Measurements from ENCODE around the gene TMEM244.
A peak's percentile ranks its signal among the peaks of the same experiment; 100 is the strongest.
"Not testable (repeated sequence)": the region's sequence is repeated elsewhere in the genome, so short reads cannot be mapped to it uniquely, and the experiment has no call there.

The TMEM244 gene

GRCh38 chr6:129890164-129890563 lies 29.0 kb upstream of the TMEM244 start:
- no peaks in the 10 kb centered on the region for H3K9me3 ChIP-seq (ENCODE audit: control insufficient read depth, low read length)
- H3K4me1 ChIP-seq (ENCODE audit: control insufficient read depth, insufficient read depth, low read length): peaks cover 28% of the 10 kb centered on the region
- no peaks in the 10 kb centered on the region for H3K27me3 ChIP-seq (replicated peaks; ENCODE audit: control insufficient read depth, insufficient read depth, low read length)
- no peaks in the 10 kb centered on the region for H3K36me3 ChIP-seq (ENCODE audit: control insufficient read depth, insufficient read depth, low read length, severe bottlenecking)
- peak overlapping the region; percentile 23 for H3K4me3 ChIP-seq (ENCODE audit: low read length)
- no peak overlapping the region for H3K9ac ChIP-seq (ENCODE audit: low read length)
- peak; percentile 34 for DNase-seq (ENCODE audit: low read depth)

- Histone ChIP-seq H3K4me3 (ENCODE audit: low read length) (peak overlapping the region; percentile 23), H3K4me1 (ENCODE audit: control insufficient read depth, insufficient read depth, low read length) (peaks cover 24% of the 10 kb centered on the region), H3K27me3 (replicated peaks; ENCODE audit: control insufficient read depth, insufficient read depth, low read length) (no peaks in the 10 kb centered on the region), H3K9me3 (ENCODE audit: control insufficient read depth, low read length) (no peaks in the 10 kb centered on the region), H3K36me3 (ENCODE audit: control insufficient read depth, insufficient read depth, low read length, severe bottlenecking) (no peaks in the 10 kb centered on the region), H3K9ac (ENCODE audit: low read length) (no peak overlapping the region)
- DNase-seq (ENCODE audit: low read depth): peak; percentile 85
Measured at GRCh38 chr6:129889580-129889979, 28.5 kb upstream of the TMEM244 start.

GRCh38 chr6:129886401-129887155 lies 25.5 kb upstream of the TMEM244 start:
- no peaks in the 10 kb centered on the region for H3K9me3 ChIP-seq (ENCODE audit: control insufficient read depth, low read length)
- peaks cover 14% of the 10 kb centered on the region for H3K4me1 ChIP-seq (ENCODE audit: control insufficient read depth, insufficient read depth, low read length)
- H3K36me3 ChIP-seq (ENCODE audit: control insufficient read depth, insufficient read depth, low read length, severe bottlenecking): no peaks in the 10 kb centered on the region
- DNase-seq (ENCODE audit: low read depth): no peak
- no peak overlapping the region for H3K4me3 ChIP-seq (ENCODE audit: low read length)
- no peak overlapping the region for H3K9ac ChIP-seq (ENCODE audit: low read length)
- no peaks in the 10 kb centered on the region for H3K27me3 ChIP-seq (replicated peaks; ENCODE audit: control insufficient read depth, insufficient read depth, low read length)

GRCh38 chr6:129884211-129884610 lies 23.1 kb upstream of the TMEM244 start:
- H3K4me3 ChIP-seq (ENCODE audit: low read length): no peak overlapping the region
- H3K4me1 ChIP-seq (ENCODE audit: control insufficient read depth, insufficient read depth, low read length): peaks cover 2% of the 10 kb centered on the region
- H3K36me3 ChIP-seq (ENCODE audit: control insufficient read depth, insufficient read depth, low read length, severe bottlenecking): no peaks in the 10 kb centered on the region
- no peak overlapping the region for H3K9ac ChIP-seq (ENCODE audit: low read length)
- no peaks in the 10 kb centered on the region for H3K9me3 ChIP-seq (ENCODE audit: control insufficient read depth, low read length)
- H3K27me3 ChIP-seq (replicated peaks; ENCODE audit: control insufficient read depth, insufficient read depth, low read length): no peaks in the 10 kb centered on the region
- DNase-seq (ENCODE audit: low read depth): no peak

GRCh38 chr6:129882510-129883023 lies 21.5 kb upstream of the TMEM244 start:
- no peaks in the 10 kb centered on the region for H3K4me1 ChIP-seq (ENCODE audit: control insufficient read depth, insufficient read depth, low read length)
- no peaks in the 10 kb centered on the region for H3K9me3 ChIP-seq (ENCODE audit: control insufficient read depth, low read length)
- no peak overlapping the region for H3K4me3 ChIP-seq (ENCODE audit: low read length)
- H3K9ac ChIP-seq (ENCODE audit: low read length): no peak overlapping the region
- no peak for DNase-seq (ENCODE audit: low read depth)
- H3K36me3 ChIP-seq (ENCODE audit: control insufficient read depth, insufficient read depth, low read length, severe bottlenecking): no peaks in the 10 kb centered on the region
- no peaks in the 10 kb centered on the region for H3K27me3 ChIP-seq (replicated peaks; ENCODE audit: control insufficient read depth, insufficient read depth, low read length)

GRCh38 chr6:129877894-129878293 lies 16.8 kb upstream of the TMEM244 start:
- H3K9ac ChIP-seq (ENCODE audit: low read length); DNase-seq (ENCODE audit: low read depth); H3K4me3 ChIP-seq (ENCODE audit: low read length); H3K36me3 ChIP-seq (ENCODE audit: control insufficient read depth, insufficient read depth, low read length, severe bottlenecking); H3K9me3 ChIP-seq (ENCODE audit: control insufficient read depth, low read length); H3K4me1 ChIP-seq (ENCODE audit: control insufficient read depth, insufficient read depth, low read length); H3K27me3 ChIP-seq (replicated peaks; ENCODE audit: control insufficient read depth, insufficient read depth, low read length): not testable (repeated sequence)

GRCh38 chr6:129875610-129876520 lies 14.8 kb upstream of the TMEM244 start:
- no peaks in the 10 kb centered on the region for H3K36me3 ChIP-seq (ENCODE audit: control insufficient read depth, insufficient read depth, low read length, severe bottlenecking)
- H3K9me3 ChIP-seq (ENCODE audit: control insufficient read depth, low read length): no peaks in the 10 kb centered on the region
- no peak overlapping the region for H3K9ac ChIP-seq (ENCODE audit: low read length)

GRCh38 chr6:129874837-129875236 lies 13.7 kb upstream of the TMEM244 start:
- Histone ChIP-seq H3K4me1 (ENCODE audit: control insufficient read depth, insufficient read depth, low read length) (peaks cover 6% of the 10 kb centered on the region), H3K36me3 (ENCODE audit: control insufficient read depth, insufficient read depth, low read length, severe bottlenecking) (no peaks in the 10 kb centered on the region)
- no peak for DNase-seq (ENCODE audit: low read depth)

More at GRCh38 chr6:129875610-129876520, 14.8 kb upstream of the TMEM244 start:
- Histone ChIP-seq H3K4me3 (ENCODE audit: low read length) (no peak overlapping the region), H3K4me1 (ENCODE audit: control insufficient read depth, insufficient read depth, low read length) (peaks cover 4% of the 10 kb centered on the region), H3K27me3 (replicated peaks; ENCODE audit: control insufficient read depth, insufficient read depth, low read length) (no peaks in the 10 kb centered on the region)
- DNase-seq (ENCODE audit: low read depth): no peak

GRCh38 chr6:129872586-129872985 lies 11.5 kb upstream of the TMEM244 start:
- H3K4me1 ChIP-seq (ENCODE audit: control insufficient read depth, insufficient read depth, low read length): peaks cover 13% of the 10 kb centered on the region
- no peaks in the 10 kb centered on the region for H3K36me3 ChIP-seq (ENCODE audit: control insufficient read depth, insufficient read depth, low read length, severe bottlenecking)
- no peak for DNase-seq (ENCODE audit: low read depth)
- no peak overlapping the region for H3K9ac ChIP-seq (ENCODE audit: low read length)
- no peaks in the 10 kb centered on the region for H3K27me3 ChIP-seq (replicated peaks; ENCODE audit: control insufficient read depth, insufficient read depth, low read length)
- H3K4me3 ChIP-seq (ENCODE audit: low read length): no peak overlapping the region
- H3K9me3 ChIP-seq (ENCODE audit: control insufficient read depth, low read length): no peaks in the 10 kb centered on the region

More at GRCh38 chr6:129874837-129875236, 13.7 kb upstream of the TMEM244 start:
- Histone ChIP-seq H3K27me3 (replicated peaks; ENCODE audit: control insufficient read depth, insufficient read depth, low read length) (no peaks in the 10 kb centered on the region), H3K9ac (ENCODE audit: low read length) (no peak overlapping the region), H3K4me3 (ENCODE audit: low read length) (no peak overlapping the region), H3K9me3 (ENCODE audit: control insufficient read depth, low read length) (no peaks in the 10 kb centered on the region)

- Histone ChIP-seq H3K4me1 (ENCODE audit: control insufficient read depth, insufficient read depth, low read length) (peaks cover 13% of the 10 kb centered on the region), H3K36me3 (ENCODE audit: control insufficient read depth, insufficient read depth, low read length, severe bottlenecking) (no peaks in the 10 kb centered on the region), H3K4me3 (ENCODE audit: low read length) (no peak overlapping the region), H3K9me3 (ENCODE audit: control insufficient read depth, low read length) (no peaks in the 10 kb centered on the region), H3K27me3 (replicated peaks; ENCODE audit: control insufficient read depth, insufficient read depth, low read length) (no peaks in the 10 kb centered on the region), H3K9ac (ENCODE audit: low read length) (no peak overlapping the region)
- DNase-seq (ENCODE audit: low read depth): no peak
Measured at GRCh38 chr6:129871221-129871620, 10.1 kb upstream of the TMEM244 start.

GRCh38 chr6:129867403-129867802 lies 6.3 kb upstream of the TMEM244 start:
- no peaks in the 10 kb centered on the region for H3K36me3 ChIP-seq (ENCODE audit: control insufficient read depth, insufficient read depth, low read length, severe bottlenecking)
- H3K27me3 ChIP-seq (replicated peaks; ENCODE audit: control insufficient read depth, insufficient read depth, low read length): no peaks in the 10 kb centered on the region
- DNase-seq (ENCODE audit: low read depth): no peak
- no peaks in the 10 kb centered on the region for H3K9me3 ChIP-seq (ENCODE audit: control insufficient read depth, low read length)
- H3K9ac ChIP-seq (ENCODE audit: low read length): no peak overlapping the region
- no peak overlapping the region for H3K4me3 ChIP-seq (ENCODE audit: low read length)
- H3K4me1 ChIP-seq (ENCODE audit: control insufficient read depth, insufficient read depth, low read length): peaks cover 13% of the 10 kb centered on the region

Data from adipocyte (in vitro differentiated cells).